GM12878 (cell line): ENCODE data around the gene ADGRE1. TPM values are rescaled to one million over a fixed set of nuclear protein-coding genes. Genes with fewer than 3 reads are reported as not detected.

Experiments
- ATAC-seq: fragments of 200-7000 bp; cut with Tn5 transposase; 3 replicates; pipeline ENCODE4 v1.9.1; 2020; ENCODE audit warnings: mild to moderate bottlenecking, moderate library complexity
- BruUV-seq: library from RNA; stranded (reverse); fragments of 400-500 nt; replicated peaks from 2 replicates; lab custom pipeline; 2021; lab: Mats Ljungman, UMichigan
- CTCF ChIA-PET: fragments of 300-600 bp; sonication (Branson Sonifier 250); formaldehyde crosslinking; extraction: SDS; loops from one replicate; lab custom pipeline; 2021; ENCODE audit warnings: inconsistent platforms; lab: Yijun Ruan, JAX
- POLR2A ChIA-PET: fragments of 350-600 bp; formaldehyde crosslinking; extraction: SDS; loops from one replicate; lab custom pipeline; 2021; ENCODE audit warnings: inconsistent platforms; lab: Charles Lee
- RAD21 ChIA-PET: fragments of 300-600 bp; sonication (Branson Sonifier 250); formaldehyde crosslinking; loops from one replicate; lab custom pipeline; 2023; ENCODE audit warnings: antibody characterized with exemption; ENCODE audit not compliant: unreplicated experiment; lab: Charles Lee
- SMC1A ChIA-PET: fragments of 300-600 bp; sonication (Branson Sonifier 250); formaldehyde crosslinking; loops from one replicate; lab custom pipeline; 2023; ENCODE audit not compliant: unreplicated experiment, uncharacterized antibody; lab: Charles Lee
- DNase-seq: peaks from one replicate; pipeline ENCODE4 v3.0.0-alpha.2; 2011; ENCODE audit warnings: low read depth, low spot score
- FAIRE-seq: peaks from 3 replicates; lab custom pipeline; 2011; peaks lifted over from hg19 to GRCh38; lab: Jason Lieb, UNC
- H2AFZ ChIP-seq: 2 replicates; pipeline ENCODE4 v1.6.0; 2011; ENCODE audit warnings: low read depth, low read length, control low read depth; ENCODE audit not compliant: control insufficient read depth
- H3K27ac ChIP-seq: 2 replicates; pipeline ENCODE4 v1.5.1; 2011; ENCODE audit warnings: control low read depth; ENCODE audit not compliant: control insufficient read depth, insufficient read depth
- H3K27me3 ChIP-seq, 2 experiments: replicated peaks in 1 of 2; 2 replicates each; pipeline versions ENCODE4 v1.6.0 to v1.6.1; 2011; ENCODE audit warnings: low read length in 1 of 2; ENCODE audit not compliant: control insufficient read depth in 2 of 2, insufficient read depth in 2 of 2
- H3K36me3 ChIP-seq, 2 experiments: 2 replicates each; pipeline ENCODE4 v1.5.1; 2011; ENCODE audit warnings: low read length in 1 of 2; ENCODE audit not compliant: control insufficient read depth in 2 of 2, insufficient read depth in 2 of 2
- H3K4me1 ChIP-seq: 2 replicates; pipeline ENCODE4 v1.6.1; 2011; ENCODE audit warnings: mild to moderate bottlenecking, low read length, moderate library complexity, mixed read lengths; ENCODE audit not compliant: control insufficient read depth, insufficient read depth
- H3K4me2 ChIP-seq: 2 replicates; pipeline ENCODE4 v1.6.0; 2011; ENCODE audit warnings: control low read depth; ENCODE audit not compliant: control insufficient read depth, insufficient read depth
- H3K4me3 ChIP-seq: fragments of 200-600 bp; sonication (generic); 2 replicates; pipeline ENCODE4 v1.5.1; 2016
- H3K79me2 ChIP-seq: 2 replicates; pipeline ENCODE4 v1.6.0; 2011; ENCODE audit warnings: low read length; ENCODE audit not compliant: control insufficient read depth, insufficient read depth
- H3K9ac ChIP-seq: 2 replicates; pipeline ENCODE4 v1.8.0; 2011; ENCODE audit warnings: low read length, control low read depth, mixed read lengths; ENCODE audit not compliant: control insufficient read depth, insufficient read depth
- H3K9me3 ChIP-seq: replicated peaks from 3 replicates; pipeline ENCODE4 v1.5.1; 2011; ENCODE audit warnings: mild to moderate bottlenecking, low read length; ENCODE audit not compliant: control insufficient read depth, insufficient read depth
- H4K20me1 ChIP-seq: 2 replicates; pipeline ENCODE4 v1.6.0; 2011; ENCODE audit not compliant: control insufficient read depth, insufficient read depth
- BACH1 ChIP-seq: fragments of 450-650 bp; IDR thresholded peaks from 2 replicates; pipeline ENCODE4 v1.6.1; 2017; ENCODE audit warnings: mild to moderate bottlenecking, borderline replicate concordance
- CEBPB ChIP-seq, 2 experiments: fragments of 150-350 bp in 1 of 2; IDR thresholded peaks; 2 replicates each; pipeline ENCODE4 v1.6.1; 2012 to 2014; ENCODE audit warnings: low read depth in 2 of 2, low read length in 2 of 2, borderline replicate concordance in 1 of 2, inconsistent platforms in 1 of 2
- CHD1 ChIP-seq: IDR thresholded peaks from 2 replicates; pipeline ENCODE4 v1.6.1; 2012; ENCODE audit warnings: low read depth, low read length, improper control_type of control experiment
- E2F4 ChIP-seq: IDR thresholded peaks from 2 replicates; pipeline ENCODE4 v1.6.1; 2012; ENCODE audit warnings: low read depth, low read length, improper control_type of control experiment
- E4F1 ChIP-seq: fragments of 450-650 bp; IDR thresholded peaks from 2 replicates; pipeline ENCODE4 v1.6.1; 2018; ENCODE audit warnings: borderline replicate concordance, mild to moderate bottlenecking; ENCODE audit not compliant: partially characterized antibody
- IKZF1 ChIP-seq: fragments of 450-650 bp; conservative IDR thresholded peaks from 2 replicates; pipeline ENCODE4 v1.6.1; 2017; ENCODE audit warnings: antibody characterized with exemption, mild to moderate bottlenecking
- IKZF2 ChIP-seq, 2 experiments: fragments of 450-650 bp; IDR thresholded peaks; 2 replicates each; pipeline ENCODE4 v1.6.1; 2017; ENCODE audit warnings: mild to moderate bottlenecking in 2 of 2, moderate library complexity in 2 of 2
- LARP7 ChIP-seq: fragments of 450-650 bp; IDR thresholded peaks from 2 replicates; pipeline ENCODE4 v1.6.1; 2017; ENCODE audit warnings: mild to moderate bottlenecking
- NBN ChIP-seq: fragments of 450-650 bp; IDR thresholded peaks from 2 replicates; pipeline ENCODE4 v1.6.1; 2016
- NR2F1 ChIP-seq: fragments of 450-650 bp; conservative IDR thresholded peaks from 2 replicates; pipeline ENCODE4 v1.6.1; 2017; ENCODE audit warnings: mild to moderate bottlenecking
- PML ChIP-seq: IDR thresholded peaks from 2 replicates; pipeline ENCODE4 v1.6.1; 2012; ENCODE audit warnings: low read length, inconsistent platforms
- PRDM15 ChIP-seq: fragments of 450-650 bp; formaldehyde crosslinking; IDR thresholded peaks from 2 replicates; pipeline ENCODE4 v1.4.0; 2020; ENCODE audit warnings: mild to moderate bottlenecking, moderate library complexity
- SREBF2 ChIP-seq: IDR thresholded peaks from 2 replicates; pipeline ENCODE4 v1.6.1; 2012; ENCODE audit warnings: mild to moderate bottlenecking, low read length
- YBX1 ChIP-seq: fragments of 450-650 bp; IDR thresholded peaks from 2 replicates; pipeline ENCODE4 v1.6.1; 2016; ENCODE audit warnings: antibody characterized with exemption
- YY1 ChIP-seq: IDR thresholded peaks from 2 replicates; pipeline ENCODE4 v1.6.1; 2011; ENCODE audit warnings: low read depth, mild to moderate bottlenecking, low read length
- WGBS: methylation state at CpG from one replicate; pipeline ENCODE4 v1.1.6; 2016; ENCODE audit warnings: low lambda C conversion rate; ENCODE audit not compliant: insufficient replicate concordance, insufficient coverage; ENCODE audit errors: missing lambda C conversion rate; 5-methylcytosine and 5-hydroxymethylcytosine counted together
- in situ Hi-C: fragments of 300-500 bp; cut with MboI; formaldehyde crosslinking; loops from 9 replicates; pipeline ENCODE4 v1.14.3; 2018; ENCODE audit warnings: mixed read lengths
- intact Hi-C: fragments of 100-400 bp; cut with micrococcal nuclease; formaldehyde crosslinking; loops from one replicate; pipeline ENCODE4 v1.14.2; 2022; ENCODE audit not compliant: unreplicated experiment
- polyA plus RNA-seq, 11 experiments: library from polyadenylated mRNA; depleted of rRNA in 4 of 11; unstranded in 6 of 11; stranded (reverse) in 5 of 11; fragments of >200 nt; fragmentation: Nextera tagmentation in 4 of 11; fragmentation: Illumina TruSeq in 1 of 11; extraction: Ambion mirVana in 4 of 11; extraction: Trizol in 1 of 11; gene quantifications; 1 replicate in 1 of 11; 2 replicates in 10 of 11; pipeline versions ENCODE4 v1.2.1 to v1.2.3, GENCODE V29; 2011 to 2016; ENCODE audit warnings: inconsistent platforms in 2 of 11, missing spikeins in 2 of 11, low read depth in 1 of 11
- total RNA-seq, 4 experiments: library from RNA; depleted of rRNA in 3 of 4; stranded (reverse); fragments of >200 nt in 3 of 4; fragmentation: Illumina TruSeq in 1 of 4; extraction: Trizol in 1 of 4; gene quantifications; 2 replicates each; pipeline versions ENCODE4 v1.2.1 to v1.2.3, GENCODE V29; 2013 to 2021

ADGRE1 gene
- total and polyA plus RNA-seq, 10 of the 15 experiments (the other 5 are each of a cell fraction or from before 2014, with no cell fraction given), result 7.9 to 35.7 (median 9.9) TPM

DNA sequence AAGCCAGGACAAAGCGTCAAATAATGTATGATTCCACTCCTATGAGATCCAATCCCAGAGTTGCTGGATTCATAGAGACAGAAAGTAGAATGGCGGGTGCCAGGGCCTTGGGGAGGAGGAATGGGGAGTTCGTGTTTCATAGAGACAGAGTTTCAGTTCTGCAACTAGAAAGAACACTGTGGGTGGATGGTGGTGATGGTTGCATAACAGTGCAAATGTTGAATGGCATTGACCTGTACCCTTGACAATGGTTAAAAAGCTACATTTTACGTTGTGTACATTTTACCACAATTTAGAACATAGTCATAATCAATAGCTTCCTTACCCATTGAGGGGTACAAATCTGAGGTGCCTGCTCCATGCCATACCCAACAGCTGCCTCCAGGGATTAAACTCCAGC, 100.5 kb downstream of the ADGRE1 start (continued):
- TF ChIP-seq YBX1, result no peak
- TF ChIP-seq YY1, result 0 out of 2 replicates have a peak, but pooled peaks have one; percentile 8
- peak; percentile 60; the same call in 1 of the 2 replicates for TF ChIP-seq NR2F1
- TF ChIP-seq LARP7, result no peak
- TF ChIP-seq IKZF2 (IDR thresholded peaks at IDR 0.05), result peak; percentile 64 to 72
- no peak for TF ChIP-seq CHD1
- peak in 1 of 2 experiments; percentile 63; a peak in 1 of 4 replicates for TF ChIP-seq CEBPB (IDR thresholded peaks at IDR 0.05; ENCODE audit: borderline replicate concordance in 1 of 2, low read depth in 2 of 2, low read length in 2 of 2)

GRCh38 chr19:6988257-6988656, 100.9 kb downstream of the ADGRE1 start:
- Histone ChIP-seq H3K9me3 (peaks cover 12% of the 10 kb centered on the region; the same call in 2 of the 3 replicates), H3K79me2 (no peaks in the 10 kb centered on the region), H3K27ac (no peak overlapping the region), H3K27me3 (no peaks in the 10 kb centered on the region), H4K20me1 (no peaks in the 10 kb centered on the region), H3K36me3 (peaks cover 0 to 2% of the 10 kb centered on the region in 2 experiments; a peak in 1 of 4 replicates), H3K4me3 (no peak overlapping the region), H3K4me2 (peak overlapping the region; percentile 48; the same call in 1 of the 2 replicates), H2AFZ (no peak overlapping the region), H3K4me1 (peaks cover 11% of the 10 kb centered on the region), H3K9ac (no peak overlapping the region)
- intact Hi-C loops (no loop called here), in situ Hi-C loops (no loop called here)
- FAIRE-seq (no peak), ATAC-seq (peak; percentile 63), DNase-seq (no peak)
- BruUV-seq, result no TSS peak
- ChIA-PET POLR2A (interaction anchor here (0.6 to 1.8 kb wide), 7 partner anchors 9 to 84 kb away, joined by 3 to 10 read pairs (median 4); no protein-coding TSS in a partner anchor), SMC1A (interaction anchor here (1.0 to 1.6 kb wide), 5 partner anchors 9 to 120 kb away, joined by 3 to 10 read pairs (median 4); partner anchors contain the start of gene ZNF557), RAD21 (interaction anchor here (1.1 to 1.9 kb wide), 5 partner anchors 9 to 111 kb away, joined by 4 to 8 read pairs (median 5); partner anchors contain the start of gene ZNF557), CTCF (interaction anchor here (0.5 to 1.7 kb wide), 6 partner anchors 9 to 159 kb away, joined by 3 to 5 read pairs (median 3); partner anchors contain the start of gene ZNF557)
- WGBS, result 15% methylated on average over 3 of the region's 3 CpGs
- TF ChIP-seq BACH1, result no peak
- no peak for TF ChIP-seq E2F4
- 0 out of 2 replicates have a peak, but pooled peaks have one; percentile 8 for TF ChIP-seq IKZF1
- no peak for TF ChIP-seq PML
- TF ChIP-seq PRDM15 (CRISPR knock-in tag), result no peak
- no peak for TF ChIP-seq NBN
- TF ChIP-seq SREBF2, result no peak
- no peak for TF ChIP-seq E4F1
